Measurements from ENCODE around the gene IGFL1.

DNA sequence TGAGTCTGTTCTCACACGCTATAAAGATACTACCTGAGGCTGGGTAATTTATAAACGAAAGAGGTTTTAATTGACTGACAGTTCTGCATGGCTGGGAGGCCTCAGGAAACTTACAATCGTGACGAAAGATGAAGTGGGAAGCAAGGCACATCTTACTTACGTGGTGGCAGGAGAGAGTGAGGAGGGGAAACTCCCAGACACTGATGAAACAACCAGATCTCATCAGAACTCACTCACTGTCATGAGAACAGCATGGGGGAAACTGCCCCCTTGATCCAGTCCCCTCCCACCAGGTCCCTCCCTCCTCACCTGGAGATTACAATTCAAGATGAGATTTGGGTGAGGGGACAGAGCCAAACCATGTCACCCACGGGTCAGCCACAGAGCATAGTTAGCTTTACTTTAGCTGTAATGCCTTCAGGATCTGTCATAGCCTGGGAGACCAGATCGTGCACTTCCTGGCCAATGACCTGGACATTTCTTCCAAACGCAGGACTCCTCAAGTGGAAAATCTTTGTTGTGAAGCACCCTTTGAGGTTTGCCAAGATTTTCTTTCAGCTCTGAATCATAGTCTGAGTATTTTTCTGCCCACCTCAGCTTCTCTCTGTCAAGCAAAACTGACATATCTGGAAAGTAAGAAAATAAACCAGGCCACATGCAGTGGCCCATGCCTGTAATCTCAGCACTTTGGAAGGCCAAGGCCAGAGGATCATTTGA, 42.1 kb downstream of the IGFL1 start:
- TF ChIP-seq, protein P1, sequence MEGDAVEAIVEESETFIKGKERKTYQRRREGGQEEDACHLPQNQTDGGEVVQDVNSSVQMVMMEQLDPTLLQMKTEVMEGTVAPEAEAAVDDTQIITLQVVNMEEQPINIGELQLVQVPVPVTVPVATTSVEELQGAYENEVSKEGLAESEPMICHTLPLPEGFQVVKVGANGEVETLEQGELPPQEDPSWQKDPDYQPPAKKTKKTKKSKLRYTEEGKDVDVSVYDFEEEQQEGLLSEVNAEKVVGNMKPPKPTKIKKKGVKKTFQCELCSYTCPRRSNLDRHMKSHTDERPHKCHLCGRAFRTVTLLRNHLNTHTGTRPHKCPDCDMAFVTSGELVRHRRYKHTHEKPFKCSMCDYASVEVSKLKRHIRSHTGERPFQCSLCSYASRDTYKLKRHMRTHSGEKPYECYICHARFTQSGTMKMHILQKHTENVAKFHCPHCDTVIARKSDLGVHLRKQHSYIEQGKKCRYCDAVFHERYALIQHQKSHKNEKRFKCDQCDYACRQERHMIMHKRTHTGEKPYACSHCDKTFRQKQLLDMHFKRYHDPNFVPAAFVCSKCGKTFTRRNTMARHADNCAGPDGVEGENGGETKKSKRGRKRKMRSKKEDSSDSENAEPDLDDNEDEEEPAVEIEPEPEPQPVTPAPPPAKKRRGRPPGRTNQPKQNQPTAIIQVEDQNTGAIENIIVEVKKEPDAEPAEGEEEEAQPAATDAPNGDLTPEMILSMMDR (conservative IDR thresholded peaks at IDR 0.05; ENCODE audit: low read depth, low read length), result no peak
- TF ChIP-seq EZH2 (IDR thresholded peaks at IDR 0.05; ENCODE audit: borderline replicate concordance, low read depth, low read length, poor library complexity, severe bottlenecking), result no peak
